B cell (primary cell): ENCODE data around the gene FBXL14. TPM values are rescaled to one million over a fixed set of nuclear protein-coding genes. Genes with fewer than 3 reads are reported as not detected.
A peak's percentile ranks its signal among the peaks of the same experiment; 100 is the strongest.

Experiments used
- ATAC-seq: fragments of 200-7000 bp; cut with Tn5 transposase; one replicate; pipeline ENCODE4 v1.10.0; 2021; ENCODE audit warnings: low read depth, mild to moderate bottlenecking, moderate number of reproducible peaks, moderate library complexity
- CTCF ChIA-PET: fragments of 350-600 bp; sonication (Branson Sonifier 250); formaldehyde crosslinking; loops from one replicate; lab custom pipeline; 2021; ENCODE audit warnings: antibody characterized with exemption, inconsistent platforms; lab: Charles Lee
- POLR2A ChIA-PET: fragments of 350-600 bp; sonication (Branson Sonifier 250); formaldehyde crosslinking; loops from one replicate; lab custom pipeline; 2021; ENCODE audit warnings: antibody characterized with exemption; lab: Charles Lee
- DNase-seq: peaks from one replicate; pipeline ENCODE4 v3.0.0; 2013
- H2AFZ ChIP-seq: 2 replicates; pipeline ENCODE4 v1.6.1; 2012; ENCODE audit warnings: mild to moderate bottlenecking, low read depth, low read length; ENCODE audit not compliant: insufficient read depth, poor library complexity, severe bottlenecking
- H3K27ac ChIP-seq, 2 donors: 1 replicate in 1 of 2; 2 replicates in 1 of 2; pipeline ENCODE4 v1.5.1; 2012 to 2013; ENCODE audit warnings: low read length in 2 of 2, mild to moderate bottlenecking in 2 of 2, moderate library complexity in 1 of 2
- H3K27me3 ChIP-seq, 4 experiments: fragments of 200-600 bp in 1 of 4; sonication (generic) in 1 of 4; replicated peaks in 1 of 4; 1 replicate in 2 of 4; 2 replicates in 2 of 4; pipeline versions ENCODE4 v1.6.1 to v1.7.0; 2013 to 2016; ENCODE audit warnings: low read length in 3 of 4, mild to moderate bottlenecking in 2 of 4, mixed read lengths in 1 of 4, moderate library complexity in 1 of 4; ENCODE audit not compliant: insufficient read depth in 4 of 4, control insufficient read depth in 3 of 4; ENCODE audit errors: control extremely low read depth in 1 of 4
- H3K36me3 ChIP-seq, 2 experiments: replicated peaks in 1 of 2; 1 replicate in 1 of 2; 2 replicates in 1 of 2; pipeline versions ENCODE4 v1.6.1 to v1.7.1; 2013; ENCODE audit warnings: low read length in 1 of 2; ENCODE audit not compliant: insufficient read depth in 2 of 2, control insufficient read depth in 1 of 2; ENCODE audit errors: control extremely low read depth in 1 of 2, extremely low read depth in 1 of 2
- H3K4me1 ChIP-seq, 2 donors: fragments of 200-600 bp in 1 of 2; sonication (generic) in 1 of 2; 1 replicate in 1 of 2; 2 replicates in 1 of 2; pipeline versions ENCODE4 v1.5.1 to v1.6.1; 2013 to 2017; ENCODE audit warnings: low read length in 2 of 2; ENCODE audit not compliant: control insufficient read depth in 2 of 2, insufficient read depth in 2 of 2
- H3K4me2 ChIP-seq: replicated peaks from 2 replicates; pipeline ENCODE3; 2012; ENCODE audit warnings: mild to moderate bottlenecking, low read depth, low read length; ENCODE audit not compliant: poor library complexity, severe bottlenecking
- H3K4me3 ChIP-seq, 5 experiments: fragments of 200-600 bp in 1 of 5; sonication (generic) in 1 of 5; 1 replicate in 3 of 5; 2 replicates in 2 of 5; pipeline versions ENCODE4 v1.5.1 to v1.7.0; 2011 to 2016; ENCODE audit warnings: low read length in 4 of 5, mild to moderate bottlenecking in 4 of 5, low read depth in 2 of 5, control low read depth in 1 of 5, moderate library complexity in 1 of 5; ENCODE audit not compliant: insufficient read depth in 1 of 5; ENCODE audit errors: control extremely low read depth in 1 of 5, extremely low read depth in 1 of 5
- H3K79me2 ChIP-seq: fragments of 200-600 bp; sonication (generic); one replicate; pipeline ENCODE4 v1.6.0; 2016; ENCODE audit warnings: low read length; ENCODE audit not compliant: control insufficient read depth, insufficient read depth
- H3K9ac ChIP-seq: fragments of 200-600 bp; sonication (generic); 2 replicates; pipeline ENCODE4 v1.6.1; 2017; ENCODE audit warnings: mild to moderate bottlenecking, low read length, moderate library complexity
- H3K9me3 ChIP-seq, 3 donors: one replicate each; pipeline versions ENCODE4 v1.6.1 to v1.7.1; 2013; ENCODE audit warnings: low read length in 2 of 3; ENCODE audit not compliant: control insufficient read depth in 2 of 3, insufficient read depth in 1 of 3; ENCODE audit errors: control extremely low read depth in 1 of 3
- H4K20me1 ChIP-seq: 2 replicates; pipeline ENCODE4 v1.6.0; 2012; ENCODE audit warnings: mild to moderate bottlenecking, low read length; ENCODE audit not compliant: insufficient read depth, control insufficient read depth, poor library complexity, severe bottlenecking
- H3K27ac Mint-ChIP-seq: one replicate; pipeline ENCODE4 v1.8.0; 2021; ENCODE audit warnings: mixed read lengths
- H3K27me3 Mint-ChIP-seq: one replicate; pipeline ENCODE4 v1.8.0; 2021; ENCODE audit warnings: mixed read lengths
- H3K4me1 Mint-ChIP-seq: one replicate; pipeline ENCODE4 v1.8.0; 2021; ENCODE audit warnings: mixed read lengths
- H3K4me3 Mint-ChIP-seq: one replicate; pipeline ENCODE4 v1.8.0; 2021; ENCODE audit warnings: mixed read lengths
- H3K9me3 Mint-ChIP-seq: one replicate; pipeline ENCODE4 v1.8.0; 2022; ENCODE audit warnings: mixed read lengths; ENCODE audit not compliant: insufficient read depth
- CTCF ChIP-seq: fragments of 200-600 bp; IDR thresholded peaks from one replicate; pipeline ENCODE4 v1.8.0; 2022; ENCODE audit warnings: antibody characterized with exemption, mild to moderate bottlenecking
- EZH2 ChIP-seq: IDR thresholded peaks from 2 replicates; pipeline ENCODE4 v1.6.1; 2012; ENCODE audit warnings: borderline replicate concordance, low read depth, mild to moderate bottlenecking, moderate library complexity, low read length; ENCODE audit not compliant: insufficient read depth, poor library complexity, severe bottlenecking
- WGBS: methylation state at CpG from one replicate; pipeline ENCODE4 v1.1.5; 2013; ENCODE audit warnings: missing lambda C conversion rate; ENCODE audit not compliant: insufficient coverage; 5-methylcytosine and 5-hydroxymethylcytosine counted together
- intact Hi-C: fragments of 100-400 bp; cut with micrococcal nuclease; formaldehyde crosslinking; loops from one replicate; pipeline ENCODE4 v1.10.0; 2022
- polyA plus RNA-seq: library from polyadenylated mRNA; depleted of rRNA; stranded (reverse); fragments of >200 nt; gene quantifications from 2 replicates; pipeline ENCODE4 v1.2.3, GENCODE V29; 2012
- total RNA-seq, 2 donors: library from RNA; stranded (reverse); fragments of 120-200 nt in 1 of 2; gene quantifications; 1 replicate in 1 of 2; 2 replicates in 1 of 2; pipeline versions ENCODE4 v1.2.3 to v1.2.4, GENCODE V29; 2013 to 2022

FBXL14 gene
- total and polyA plus RNA-seq, 2 donors (not counting 1 experiment from before 2014, with no cell fraction given) = 21.6 to 37.3 TPM

DNA sequence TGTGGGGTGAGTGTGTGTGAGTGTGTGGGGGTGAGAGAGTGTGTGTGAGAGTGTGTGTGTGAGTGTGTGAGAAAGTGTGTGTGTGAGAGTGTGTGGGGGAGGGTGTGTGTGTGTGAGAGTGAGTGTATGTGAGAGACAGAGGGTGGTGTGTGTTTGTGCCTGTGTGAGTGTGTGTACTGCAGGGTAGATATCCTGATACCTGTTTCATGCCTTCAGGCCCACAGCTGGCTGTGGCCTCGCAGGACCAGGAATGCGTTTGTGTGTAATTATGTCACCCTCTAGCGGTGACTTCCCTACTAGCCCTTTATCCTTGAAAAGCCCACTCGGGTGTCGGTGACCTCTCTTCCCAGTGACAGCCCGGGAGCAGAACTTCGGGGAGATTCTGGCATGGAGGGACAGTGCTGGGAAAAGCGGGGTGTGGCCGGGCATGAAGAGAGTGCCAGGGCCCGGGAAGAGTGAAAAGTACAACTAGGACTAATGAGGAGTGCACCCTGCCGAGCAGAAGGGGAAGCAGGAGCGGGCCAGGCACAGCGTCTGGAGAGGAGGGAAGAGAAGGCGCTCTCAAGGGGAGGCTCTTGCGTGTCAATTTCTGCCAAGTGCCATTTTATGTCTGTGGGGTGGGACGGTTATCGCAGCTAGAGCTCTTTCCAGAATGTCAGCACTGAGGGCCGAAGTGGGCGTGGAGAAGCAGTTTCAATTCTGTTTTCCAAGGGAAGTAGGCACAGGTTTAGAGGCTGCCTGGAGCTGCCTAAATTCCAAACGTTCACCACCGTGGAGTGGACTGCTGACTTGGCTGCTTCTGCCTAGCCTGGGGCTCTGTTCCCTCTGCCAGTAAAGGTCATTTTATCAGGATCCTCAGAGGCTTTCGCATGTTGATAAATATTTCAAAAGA lies 11.0 kb upstream of the FBXL14 start:
- ChIA-PET CTCF (interaction anchor here (0.6 to 2.5 kb wide), 16 partner anchors 11 to 794 kb away, joined by 3 to 73 read pairs (median 6); partner anchors contain the start of genes FBXL14 and RAD52), POLR2A (interaction anchor here (1.0 to 1.5 kb wide), 2 partner anchors 22 to 487 kb away, joined by 4 to 6 read pairs; no protein-coding TSS in a partner anchor)
- Histone ChIP-seq H4K20me1 (no peaks in the 10 kb centered on the region), H3K27me3 (no peaks in the 10 kb centered on the region), H2AFZ (peak overlapping the region; percentile 83), H3K4me3 (peak overlapping the region; percentile 37 to 63 (median 44)), H3K4me1 (peaks cover 11 to 27% of the 10 kb centered on the region in 2 donors), H3K36me3 (no peaks in the 10 kb centered on the region), H3K79me2 (peaks cover 4% of the 10 kb centered on the region), H3K4me2 (peak overlapping the region; percentile 89), H3K9ac (peak overlapping the region; percentile 70), H3K9me3 (no peaks in the 10 kb centered on the region), H3K27ac (no peak overlapping the region)
- peak overlapping the region; percentile 66 for H3K27ac Mint-ChIP-seq
- peaks cover 29% of the 10 kb centered on the region for H3K4me1 Mint-ChIP-seq
- DNase-seq (peak; percentile 83), ATAC-seq (peak; percentile 61)
- H3K4me3 Mint-ChIP-seq = peak overlapping the region; percentile 97
- intact Hi-C loops = loop anchor here (1.0 to 5.0 kb wide), 3 partner anchors 22 to 487 kb away; no protein-coding TSS in a partner anchor
- H3K9me3 Mint-ChIP-seq = no peaks in the 10 kb centered on the region
- TF ChIP-seq EZH2 (no peak), CTCF (peak; percentile 72)
- WGBS = 2% methylated on average over 17 of the region's 22 CpGs
- peaks cover 3% of the 10 kb centered on the region for H3K27me3 Mint-ChIP-seq
